Psoas muscle (tissue), 8 donors: ENCODE data around the gene CDH15. TPM values are rescaled to one million over a fixed set of nuclear protein-coding genes. Genes with fewer than 3 reads are reported as not detected.

Experiments
- ATAC-seq, 4 donors: fragments of 200-7000 bp; cut with Tn5 transposase; one replicate each; pipeline ENCODE4 v1.9.1; 2020; ENCODE audit warnings: moderate library complexity in 3 of 4, mild to moderate bottlenecking in 2 of 4
- DNase-seq, 2 donors: peaks; one replicate each; pipeline ENCODE4 v3.0.0-alpha.2; 2020
- H3K27ac ChIP-seq: fragments of 200-600 bp; one replicate; pipeline ENCODE4 v1.8.0; 2022
- H3K27me3 ChIP-seq, 3 donors: fragments of 200-600 bp in 1 of 3; one replicate each; pipeline versions ENCODE4 v1.6.1 to v1.8.0; 2013 to 2022; ENCODE audit warnings: low read length in 2 of 3, mild to moderate bottlenecking in 2 of 3, moderate library complexity in 1 of 3; ENCODE audit not compliant: insufficient read depth in 3 of 3
- H3K36me3 ChIP-seq, 2 donors: fragments of 200-600 bp in 1 of 2; one replicate each; pipeline versions ENCODE4 v1.6.1 to v1.8.0; 2013 to 2022; ENCODE audit warnings: low read depth in 1 of 2, mild to moderate bottlenecking in 1 of 2, moderate library complexity in 1 of 2; ENCODE audit not compliant: insufficient read depth in 1 of 2
- H3K4me1 ChIP-seq: fragments of 200-600 bp; one replicate; pipeline ENCODE4 v1.8.0; 2022
- H3K4me3 ChIP-seq: fragments of 200-600 bp; one replicate; pipeline ENCODE4 v1.8.0; 2022; ENCODE audit warnings: mild to moderate bottlenecking
- H3K9me3 ChIP-seq: fragments of 200-600 bp; one replicate; pipeline ENCODE4 v1.8.0; 2022
- WGBS, 3 donors: extraction: QIAGEN DNeasy Blood & Tissue Kit; methylation state at CpG; one replicate each; pipeline versions ENCODE4 v1.1.6 to v1.1.7; 2013; 5-methylcytosine and 5-hydroxymethylcytosine counted together
- intact Hi-C, 2 donors: fragments of 100-400 bp; cut with DNase I; formaldehyde crosslinking; loops; one replicate each; pipeline versions ENCODE4 v1.11.0 to v1.14.2; 2022
- polyA plus RNA-seq, 3 donors: library from polyadenylated mRNA; stranded (reverse); fragments of 200-250 nt; gene quantifications; one replicate each; pipeline ENCODE4 v1.2.3, GENCODE V29; 2013
- total RNA-seq, 4 donors: library from RNA; stranded (reverse); fragmentation: NEBNext Ultra II Directional in 2 of 4; extraction: Animal tissue kit (Norgen Biotek cat#: 25700) in 2 of 4; gene quantifications; one replicate each; pipeline versions ENCODE4 v1.2.1 to v1.2.4, GENCODE V29; 2021 to 2023
- TF ChIP-seq, protein P1 (sequence below): fragments of 200-600 bp; IDR thresholded peaks from one replicate; pipeline ENCODE4 v1.8.0; 2022; ENCODE audit warnings: antibody characterized with exemption
- donor health status: healthy with polysubstance abuse.
- donor health status: DM: no; HTN: no; CAD: no; lungs with moderate emphysema.
- donor health status: Bipolar disorder and iron deficiency.
- donor health status: healthy.
- donor health status: DM: yes; HTN: yes; CAD: no.
- donor health status: DM: no; HTN: no; CAD: no.
- donor health status: DM: no; HTN: no; CAD: no.
- donor health status: DM: yes; HTN: yes; CAD: no.

Gene CDH15
- total and polyA plus RNA-seq, 7 donors = 18.0 to 62.8 (median 36.7) TPM

DNA sequence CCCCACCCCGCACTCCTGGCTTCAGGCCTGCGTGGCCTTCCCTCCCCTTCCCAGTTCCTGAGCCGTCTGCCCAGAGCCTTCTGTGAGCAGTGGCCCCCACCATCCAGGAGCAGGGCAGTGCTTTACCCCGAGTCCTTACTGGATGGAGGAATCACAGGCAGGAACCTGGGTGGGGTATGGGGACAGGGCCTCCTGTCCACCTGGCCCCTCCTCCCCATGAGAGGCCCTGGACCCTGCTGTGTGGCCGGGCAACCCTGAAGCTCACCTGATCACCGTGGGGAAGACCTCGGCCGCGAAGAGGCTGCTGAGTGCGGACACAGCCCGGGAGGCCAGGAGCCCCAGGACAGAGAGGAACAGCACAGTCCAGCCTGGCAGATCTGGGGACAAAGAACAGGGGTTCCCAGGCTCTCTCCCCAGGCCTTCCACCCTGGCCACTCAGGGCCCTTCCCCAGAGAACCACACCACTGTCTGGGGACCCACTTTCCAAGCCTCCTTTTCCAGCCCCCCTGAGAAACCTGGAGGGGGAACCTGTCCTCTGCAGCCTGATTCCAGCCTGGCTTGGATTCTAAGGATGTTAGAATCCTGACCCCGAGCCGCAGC lies 25.6 kb downstream of the CDH15 start:
- no peaks in the 10 kb centered on the region for H3K4me1 ChIP-seq
- TF ChIP-seq, protein P1, sequence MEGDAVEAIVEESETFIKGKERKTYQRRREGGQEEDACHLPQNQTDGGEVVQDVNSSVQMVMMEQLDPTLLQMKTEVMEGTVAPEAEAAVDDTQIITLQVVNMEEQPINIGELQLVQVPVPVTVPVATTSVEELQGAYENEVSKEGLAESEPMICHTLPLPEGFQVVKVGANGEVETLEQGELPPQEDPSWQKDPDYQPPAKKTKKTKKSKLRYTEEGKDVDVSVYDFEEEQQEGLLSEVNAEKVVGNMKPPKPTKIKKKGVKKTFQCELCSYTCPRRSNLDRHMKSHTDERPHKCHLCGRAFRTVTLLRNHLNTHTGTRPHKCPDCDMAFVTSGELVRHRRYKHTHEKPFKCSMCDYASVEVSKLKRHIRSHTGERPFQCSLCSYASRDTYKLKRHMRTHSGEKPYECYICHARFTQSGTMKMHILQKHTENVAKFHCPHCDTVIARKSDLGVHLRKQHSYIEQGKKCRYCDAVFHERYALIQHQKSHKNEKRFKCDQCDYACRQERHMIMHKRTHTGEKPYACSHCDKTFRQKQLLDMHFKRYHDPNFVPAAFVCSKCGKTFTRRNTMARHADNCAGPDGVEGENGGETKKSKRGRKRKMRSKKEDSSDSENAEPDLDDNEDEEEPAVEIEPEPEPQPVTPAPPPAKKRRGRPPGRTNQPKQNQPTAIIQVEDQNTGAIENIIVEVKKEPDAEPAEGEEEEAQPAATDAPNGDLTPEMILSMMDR = no peak
- 53 to 59% (median 55%) methylated on average over 11 to 13 of the region's 13 CpGs for WGBS, 3 donors
- H3K27me3 ChIP-seq = peaks cover 0 to 44% (median 18%) of the 10 kb centered on the region in 3 donors
- no peak overlapping the region for H3K4me3 ChIP-seq
- no peak overlapping the region for H3K27ac ChIP-seq
- intact Hi-C loops = no loop called here
- H3K36me3 ChIP-seq = peaks cover 0 to 23% of the 10 kb centered on the region in 2 donors
- H3K9me3 ChIP-seq = no peaks in the 10 kb centered on the region
- DNase-seq (peak in 1 of 2 donors; percentile 45), ATAC-seq (peak in 1 of 4 donors; percentile 2)

DNA sequence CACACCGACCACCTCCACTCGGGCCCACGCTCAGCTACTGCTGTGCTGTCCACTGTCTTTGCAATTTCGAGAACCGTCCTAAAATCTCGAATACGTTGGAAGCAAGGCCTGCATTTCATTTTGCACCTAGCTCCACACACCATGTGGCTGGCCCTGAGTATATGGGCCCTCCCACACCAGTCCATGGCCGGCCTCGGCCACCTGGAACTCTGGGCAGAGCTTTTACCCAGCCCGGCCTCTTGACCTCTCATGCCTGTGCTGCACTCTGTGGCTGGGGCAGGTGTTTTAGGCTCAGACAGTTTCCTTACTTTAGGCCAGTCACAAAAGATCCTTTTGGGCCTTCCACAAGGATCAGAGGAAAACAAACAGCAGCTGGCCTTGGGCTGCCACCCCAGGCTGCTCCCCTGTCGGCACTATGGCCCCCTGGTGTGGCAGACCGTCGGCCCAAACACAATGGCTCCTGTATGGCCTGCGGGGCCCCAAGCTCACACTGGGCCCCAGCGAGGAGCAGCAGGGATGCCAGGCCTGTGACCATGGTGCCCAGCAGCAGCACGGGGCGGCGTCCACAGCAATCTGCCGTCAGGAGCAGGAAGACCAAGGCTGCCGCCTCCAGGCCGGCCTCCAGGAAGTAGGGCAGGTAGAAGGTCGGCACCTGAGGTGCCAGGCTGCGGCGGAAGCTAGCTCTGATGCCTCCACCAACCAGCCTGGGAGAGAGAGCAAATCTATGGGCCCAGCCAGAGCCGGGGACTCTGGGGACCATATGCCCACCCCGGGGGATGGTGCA lies 26.3 kb downstream of the CDH15 start:
- peaks cover 0 to 51% (median 24%) of the 10 kb centered on the region in 3 donors for H3K27me3 ChIP-seq
- peaks cover 0 to 23% of the 10 kb centered on the region in 2 donors for H3K36me3 ChIP-seq
- no peak overlapping the region for H3K27ac ChIP-seq
- TF ChIP-seq, protein P1 = no peak
- intact Hi-C loops = no loop called here
- H3K4me3 ChIP-seq = no peak overlapping the region
- no peaks in the 10 kb centered on the region for H3K4me1 ChIP-seq
- H3K9me3 ChIP-seq = no peaks in the 10 kb centered on the region
- ATAC-seq (peak in 1 of 4 donors; percentile 11), DNase-seq (peak in 1 of 2 donors; percentile 48)
- WGBS, 3 donors = 48 to 60% (median 50%) methylated on average over 26 of the region's 26 CpGs

DNA sequence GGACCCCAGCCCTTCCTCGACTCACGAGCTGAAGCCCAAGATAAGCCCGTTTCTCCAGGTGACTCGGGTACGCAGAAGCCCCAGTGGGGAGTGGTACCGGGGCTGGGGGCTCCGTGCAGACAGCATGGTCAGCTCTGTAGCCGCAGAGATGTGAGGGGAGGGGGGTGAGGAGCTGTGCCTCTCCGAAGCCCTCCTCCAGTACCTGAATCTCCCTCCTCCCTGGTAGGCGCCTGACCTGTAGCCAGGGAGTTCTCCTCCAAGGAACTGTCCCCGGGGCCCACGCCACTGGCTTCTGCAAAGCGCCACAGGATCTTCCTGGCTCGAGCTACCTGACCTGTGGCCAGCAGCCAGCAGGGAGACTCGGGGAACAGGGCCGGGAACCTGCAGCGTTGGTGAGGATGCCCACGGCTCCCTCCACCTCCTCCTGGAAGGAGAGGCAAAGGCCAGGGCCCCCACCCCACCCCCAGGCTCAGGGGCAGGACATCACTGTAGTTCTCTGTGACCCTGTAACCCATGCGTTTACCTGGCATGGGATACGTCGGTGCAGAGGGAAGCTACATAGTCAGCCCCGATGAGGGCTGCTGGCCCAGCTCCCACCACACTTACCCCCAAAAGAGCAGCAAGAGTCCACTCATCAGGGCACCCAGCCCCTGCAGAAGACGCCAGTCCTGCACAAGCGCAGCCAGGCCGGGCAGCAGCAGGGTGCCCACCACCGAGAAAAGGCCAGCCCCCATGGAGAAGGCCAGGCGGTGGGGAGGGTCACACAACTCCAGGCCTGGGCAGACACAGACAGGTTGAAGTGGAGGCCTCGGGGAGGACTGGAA lies 27.1 kb downstream of the CDH15 start:
- intact Hi-C loops = no loop called here
- 42 to 51% (median 46%) methylated on average over 28 of the region's 28 CpGs for WGBS, 3 donors

More for the DNA sequence above, 27.1 kb downstream of the CDH15 start:
- ATAC-seq (no peak), DNase-seq (peak in 1 of 2 donors; percentile 44)
- TF ChIP-seq, protein P1 = no peak
- Histone ChIP-seq H3K27me3 (peaks cover 3 to 59% (median 27%) of the 10 kb centered on the region in 3 donors), H3K36me3 (peaks cover 0 to 19% of the 10 kb centered on the region in 2 donors), H3K9me3 (no peaks in the 10 kb centered on the region), H3K27ac (no peak overlapping the region), H3K4me1 (no peaks in the 10 kb centered on the region), H3K4me3 (no peak overlapping the region)
